Epithelial cell of prostate (primary cell): ENCODE data around the gene SELENOV.

ENCODE experiments used
- DNase-seq: peaks from one replicate; pipeline ENCODE4 v3.0.0-alpha.2; 2011; ENCODE audit warnings: low read depth, low spot score
- H3K27ac ChIP-seq: fragments of 450-650 bp; 2 replicates; pipeline ENCODE4 v1.5.1; 2017; ENCODE audit warnings: mild to moderate bottlenecking

Gene SELENOV

GRCh38 chr19:39492225-39492624, 22.7 kb upstream of the SELENOV start:
- DNase-seq, result no peak
- H3K27ac ChIP-seq, result no peak overlapping the region

- peak overlapping the region; percentile 43 for H3K27ac ChIP-seq
- no peak for DNase-seq
Observed at GRCh38 chr19:39492788-39493187, 22.2 kb upstream of the SELENOV start.

- no peak overlapping the region for H3K27ac ChIP-seq
- DNase-seq, result no peak
Observed at GRCh38 chr19:39494661-39495060, 20.3 kb upstream of the SELENOV start.

- no peak overlapping the region for H3K27ac ChIP-seq
- DNase-seq, result no peak
Observed at GRCh38 chr19:39496063-39496462, 18.9 kb upstream of the SELENOV start.

GRCh38 chr19:39497701-39497995, 17.3 kb upstream of the SELENOV start:
- no peak overlapping the region for H3K27ac ChIP-seq
- DNase-seq, result no peak

- H3K27ac ChIP-seq, result no peak overlapping the region
- DNase-seq, result no peak
Observed at GRCh38 chr19:39497996-39498797, 16.7 kb upstream of the SELENOV start.

GRCh38 chr19:39498798-39499642, 15.9 kb upstream of the SELENOV start, which contains the start of gene DLL3:
DLL3 (plus strand) TSS chr19:39498947; CDS start chr19:39498975, 28 bp downstream.
- H3K27ac ChIP-seq, result no peak within 1 kb of the TSS
- DNase-seq, result no peak

GRCh38 chr19:39499932-39500331, 15.0 kb upstream of the SELENOV start:
- H3K27ac ChIP-seq, result no peak overlapping the region
- no peak for DNase-seq

- H3K27ac ChIP-seq, result no peak overlapping the region
- DNase-seq, result no peak
Observed at GRCh38 chr19:39500543-39500942, 14.4 kb upstream of the SELENOV start.

- H3K27ac ChIP-seq, result no peak overlapping the region
- DNase-seq, result no peak
Observed at GRCh38 chr19:39501340-39501739, 13.6 kb upstream of the SELENOV start.

GRCh38 chr19:39502640-39503417, 12.1 kb upstream of the SELENOV start:
- DNase-seq, result no peak
- no peak overlapping the region for H3K27ac ChIP-seq

- H3K27ac ChIP-seq, result no peak overlapping the region
- DNase-seq, result no peak
Observed at GRCh38 chr19:39506598-39506943, 8.4 kb upstream of the SELENOV start.

- no peak for DNase-seq
- H3K27ac ChIP-seq, result no peak overlapping the region
Observed at GRCh38 chr19:39506944-39507714, 7.8 kb upstream of the SELENOV start.

GRCh38 chr19:39507715-39508364, 7.1 kb upstream of the SELENOV start:
- no peak for DNase-seq
- H3K27ac ChIP-seq, result no peak overlapping the region

GRCh38 chr19:39508629-39509028, 6.3 kb upstream of the SELENOV start:
- no peak for DNase-seq
- H3K27ac ChIP-seq, result no peak overlapping the region

GRCh38 chr19:39509233-39509632, 5.7 kb upstream of the SELENOV start:
- H3K27ac ChIP-seq, result no peak overlapping the region
- DNase-seq, result no peak

GRCh38 chr19:39512988-39513387, 2.0 kb upstream of the SELENOV start:
- H3K27ac ChIP-seq, result no peak overlapping the region
- DNase-seq, result no peak

GRCh38 chr19:39515551-39516191, 732 bp downstream of the SELENOV start:
- no peak for DNase-seq
- no peak overlapping the region for H3K27ac ChIP-seq

- no peak overlapping the region for H3K27ac ChIP-seq
- no peak for DNase-seq
Observed at GRCh38 chr19:39516270-39516669, 1.3 kb downstream of the SELENOV start.
